Measurements from ENCODE around the gene KRTAP24-1. TPM values are rescaled to one million over a fixed set of nuclear protein-coding genes. Genes with fewer than 3 reads are reported as not detected.

Gene KRTAP24-1
- total RNA-seq, 1 donor from 2014 or later = not detected

- no peak for DNase-seq (ENCODE audit: low spot score)
- TF ChIP-seq CTCF (IDR thresholded peaks at IDR 0.05) = no peak
- no peak for TF ChIP-seq EZH2phosphoT487 (IDR thresholded peaks at IDR 0.05)
- no peak for TF ChIP-seq EZH2 (IDR thresholded peaks at IDR 0.05)
- H3K27ac ChIP-seq = no peak overlapping the region
- H3K36me3 Mint-ChIP-seq = no peaks in the 10 kb centered on the region
- H3K4me3 ChIP-seq = no peak overlapping the region
- no peaks in the 10 kb centered on the region for H3F3A ChIP-seq (ENCODE audit: low read depth)
- H3K27me3 ChIP-seq = no peaks in the 10 kb centered on the region
- H3K4me2 ChIP-seq = no peak overlapping the region
- no peaks in the 10 kb centered on the region for H3K27me3 Mint-ChIP-seq (ENCODE audit: insufficient read depth, low read depth)
- H3K4me3 Mint-ChIP-seq = no peak overlapping the region
- no peak overlapping the region for H3K9ac ChIP-seq
- H3K36me3 ChIP-seq = no peaks in the 10 kb centered on the region
- no peaks in the 10 kb centered on the region for H4K20me1 ChIP-seq (ENCODE audit: low read depth)
- H3K9me3 Mint-ChIP-seq = peaks cover 6% of the 10 kb centered on the region
- no peaks in the 10 kb centered on the region for H3K9me3 ChIP-seq (ENCODE audit: low read depth)
- H2AFZ ChIP-seq (replicated peaks) = no peak overlapping the region
- peaks cover 5% of the 10 kb centered on the region for H3K4me1 Mint-ChIP-seq
- no peak overlapping the region for H3K27ac Mint-ChIP-seq
- no peaks in the 10 kb centered on the region for H3K79me2 ChIP-seq (ENCODE audit: low read depth)
- H3K4me1 ChIP-seq = no peaks in the 10 kb centered on the region
Observed at GRCh38 chr21:30249936-30250335, 32.8 kb downstream of the KRTAP24-1 start.

DNA sequence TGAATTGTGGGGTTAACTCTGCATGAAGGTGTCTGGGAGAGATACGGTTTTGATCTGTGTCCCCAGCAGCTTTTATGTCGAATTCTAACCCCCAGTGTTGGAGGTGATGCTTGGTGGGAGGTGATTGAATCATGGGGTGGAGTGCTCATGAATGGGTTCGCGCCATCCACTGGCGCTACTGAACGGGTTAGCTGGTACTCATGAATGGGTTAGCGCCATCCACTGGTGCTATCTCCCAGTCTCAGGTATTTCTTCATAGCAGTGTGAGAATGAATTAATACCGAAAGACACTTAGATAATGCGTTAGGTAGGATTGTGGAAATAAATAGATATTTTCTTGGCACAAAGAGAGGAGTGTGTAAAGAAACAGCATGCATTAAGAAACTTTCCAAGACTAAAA, 33.9 kb downstream of the KRTAP24-1 start:
- no peak overlapping the region for H3K27ac Mint-ChIP-seq
- Histone ChIP-seq H3K36me3 (no peaks in the 10 kb centered on the region), H3K27me3 (no peaks in the 10 kb centered on the region), H3K4me2 (no peak overlapping the region), H2AFZ (replicated peaks) (no peak overlapping the region), H3K79me2 (ENCODE audit: low read depth) (no peaks in the 10 kb centered on the region), H4K20me1 (ENCODE audit: low read depth) (no peaks in the 10 kb centered on the region), H3F3A (ENCODE audit: low read depth) (no peaks in the 10 kb centered on the region), H3K4me3 (no peak overlapping the region), H3K9ac (no peak overlapping the region), H3K27ac (no peak overlapping the region), H3K9me3 (ENCODE audit: low read depth) (no peaks in the 10 kb centered on the region), H3K4me1 (no peaks in the 10 kb centered on the region)
- TF ChIP-seq EZH2phosphoT487 (IDR thresholded peaks at IDR 0.05) (no peak), EZH2 (IDR thresholded peaks at IDR 0.05) (no peak), CTCF (IDR thresholded peaks at IDR 0.05) (peak; percentile 19)
- H3K27me3 Mint-ChIP-seq (ENCODE audit: insufficient read depth, low read depth) = no peaks in the 10 kb centered on the region
- H3K4me1 Mint-ChIP-seq = peaks cover 12% of the 10 kb centered on the region
- H3K4me3 Mint-ChIP-seq = no peak overlapping the region
- H3K9me3 Mint-ChIP-seq = peaks cover 6% of the 10 kb centered on the region
- no peak for DNase-seq (ENCODE audit: low spot score)
- H3K36me3 Mint-ChIP-seq = no peaks in the 10 kb centered on the region

DNA sequence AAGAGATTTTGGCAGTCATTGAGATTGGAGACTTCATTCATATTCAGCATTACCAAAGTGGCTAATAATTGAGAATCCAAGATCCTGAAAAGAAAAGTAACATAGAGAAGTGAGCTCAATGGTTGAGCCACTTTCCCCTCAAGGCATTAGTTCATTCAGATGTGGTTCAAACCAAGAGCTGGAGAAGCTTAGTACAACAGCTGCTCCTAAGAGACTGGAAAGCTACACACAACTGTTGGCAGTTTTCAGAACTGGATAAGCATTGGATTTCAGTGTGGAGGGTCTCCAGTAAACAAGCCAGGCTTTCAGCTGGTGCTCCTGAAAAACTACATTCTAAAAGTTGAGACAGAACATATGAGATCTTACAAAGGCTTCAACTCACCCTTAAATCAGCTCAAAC, 37.7 kb downstream of the KRTAP24-1 start:
- H4K20me1 ChIP-seq (ENCODE audit: low read depth) = no peaks in the 10 kb centered on the region
- Mint-ChIP-seq H3K9me3 (peaks cover 6% of the 10 kb centered on the region), H3K27me3 (ENCODE audit: insufficient read depth, low read depth) (no peaks in the 10 kb centered on the region), H3K36me3 (no peaks in the 10 kb centered on the region), H3K27ac (no peak overlapping the region), H3K4me1 (peaks cover 15% of the 10 kb centered on the region), H3K4me3 (no peak overlapping the region)
- H3K4me3 ChIP-seq = no peak overlapping the region
- no peak overlapping the region for H3K9ac ChIP-seq
- H3K4me2 ChIP-seq = no peak overlapping the region
- no peaks in the 10 kb centered on the region for H3K36me3 ChIP-seq
- H3K27me3 ChIP-seq = no peaks in the 10 kb centered on the region
- no peaks in the 10 kb centered on the region for H3K79me2 ChIP-seq (ENCODE audit: low read depth)
- no peak overlapping the region for H3K27ac ChIP-seq
- DNase-seq (ENCODE audit: low spot score) = no peak
- no peaks in the 10 kb centered on the region for H3K4me1 ChIP-seq
- H3F3A ChIP-seq (ENCODE audit: low read depth) = no peaks in the 10 kb centered on the region
- H2AFZ ChIP-seq (replicated peaks) = no peak overlapping the region
- H3K9me3 ChIP-seq (ENCODE audit: low read depth) = no peaks in the 10 kb centered on the region
- TF ChIP-seq EZH2 (IDR thresholded peaks at IDR 0.05) (no peak), CTCF (IDR thresholded peaks at IDR 0.05) (no peak)

DNA sequence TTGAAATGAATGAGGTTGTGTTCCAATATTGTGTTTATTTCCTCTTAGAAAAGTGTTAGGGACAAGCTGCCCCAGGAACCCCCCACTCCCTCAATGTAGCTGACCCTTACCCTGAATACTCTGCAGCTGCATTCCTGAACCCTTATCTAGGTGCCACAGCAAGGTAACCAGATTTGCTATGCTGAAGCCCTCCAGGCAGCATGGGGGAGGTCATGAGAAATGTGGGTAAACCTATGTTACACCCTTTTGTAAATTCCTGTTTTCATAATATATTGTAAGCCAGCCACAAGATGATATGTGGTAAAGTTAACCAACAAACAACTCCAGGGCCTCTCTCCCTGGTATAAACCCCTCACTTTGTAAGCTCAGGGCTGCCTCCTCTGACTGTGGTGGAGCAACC, 39.1 kb downstream of the KRTAP24-1 start:
- Histone ChIP-seq H3K9me3 (ENCODE audit: low read depth) (no peaks in the 10 kb centered on the region), H3K9ac (no peak overlapping the region), H3K79me2 (ENCODE audit: low read depth) (no peaks in the 10 kb centered on the region), H3K4me3 (no peak overlapping the region), H3K36me3 (no peaks in the 10 kb centered on the region), H3F3A (ENCODE audit: low read depth) (no peaks in the 10 kb centered on the region), H3K27ac (no peak overlapping the region), H3K4me2 (no peak overlapping the region), H2AFZ (replicated peaks) (no peak overlapping the region), H3K4me1 (no peaks in the 10 kb centered on the region), H4K20me1 (ENCODE audit: low read depth) (no peaks in the 10 kb centered on the region), H3K27me3 (no peaks in the 10 kb centered on the region)
- TF ChIP-seq CTCF (IDR thresholded peaks at IDR 0.05) = no peak
- TF ChIP-seq EZH2 (IDR thresholded peaks at IDR 0.05) = no peak
- no peak for TF ChIP-seq EZH2phosphoT487 (IDR thresholded peaks at IDR 0.05)
- no peaks in the 10 kb centered on the region for H3K9me3 Mint-ChIP-seq
- H3K27me3 Mint-ChIP-seq (ENCODE audit: insufficient read depth, low read depth) = no peaks in the 10 kb centered on the region
- no peak overlapping the region for H3K4me3 Mint-ChIP-seq
- no peak overlapping the region for H3K27ac Mint-ChIP-seq
- H3K4me1 Mint-ChIP-seq = peaks cover 10% of the 10 kb centered on the region
- DNase-seq (ENCODE audit: low spot score) = no peak
- no peaks in the 10 kb centered on the region for H3K36me3 Mint-ChIP-seq

All from neural progenitor cell (in vitro differentiated cells).